LoVo (cell line): ENCODE measurements around the gene CNST.
"Not testable (repeated sequence)": the region's sequence is repeated elsewhere in the genome, so short reads cannot be mapped to it uniquely, and the experiment has no call there.

Experiments used
- DNase-seq: peaks from one replicate; pipeline ENCODE4 v3.0.0-alpha.2; 2016; ENCODE audit warnings: low spot score

CNST gene

GRCh38 chr1:246624091-246624490, 57.8 kb downstream of the CNST start:
- no peak for DNase-seq

DNA sequence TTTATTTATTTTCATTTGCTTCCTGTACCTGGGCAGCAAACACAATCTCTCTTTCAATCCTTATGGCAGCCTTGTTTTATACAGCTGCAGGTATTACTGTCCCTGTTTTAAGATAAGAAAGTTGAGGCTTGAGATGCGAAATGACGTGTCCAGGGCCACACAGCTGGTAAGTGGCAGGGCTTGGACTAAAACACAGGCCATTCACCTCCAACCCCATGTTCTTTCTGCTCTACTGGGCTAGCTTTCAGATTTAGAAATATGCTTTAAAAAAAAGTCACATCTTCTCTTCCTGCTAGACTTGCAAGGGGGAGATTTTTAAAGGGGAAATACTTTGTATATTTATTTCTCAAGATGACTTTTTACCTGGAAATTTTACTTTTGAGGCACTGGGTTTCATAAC, 62.8 kb downstream of the CNST start:
- DNase-seq = no peak

DNA sequence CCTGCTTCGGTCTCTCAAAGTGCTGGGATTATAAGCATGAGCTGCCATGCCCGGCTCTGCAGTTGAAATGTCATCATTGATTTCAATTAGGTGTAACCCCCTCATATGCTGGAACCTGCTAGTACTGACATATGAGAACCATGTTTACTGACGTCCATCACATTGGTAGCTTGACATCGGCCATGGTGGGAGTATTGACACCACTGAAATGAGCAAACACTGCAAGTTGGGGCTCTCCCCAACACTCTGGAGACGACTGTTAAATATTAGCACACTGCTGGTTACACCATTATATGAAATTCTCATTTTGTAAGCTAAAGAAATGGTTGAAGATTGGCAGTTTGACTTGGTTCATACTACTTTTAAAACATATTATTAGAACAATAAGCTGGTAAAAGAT, 63.7 kb downstream of the CNST start:
- DNase-seq = no peak

DNA sequence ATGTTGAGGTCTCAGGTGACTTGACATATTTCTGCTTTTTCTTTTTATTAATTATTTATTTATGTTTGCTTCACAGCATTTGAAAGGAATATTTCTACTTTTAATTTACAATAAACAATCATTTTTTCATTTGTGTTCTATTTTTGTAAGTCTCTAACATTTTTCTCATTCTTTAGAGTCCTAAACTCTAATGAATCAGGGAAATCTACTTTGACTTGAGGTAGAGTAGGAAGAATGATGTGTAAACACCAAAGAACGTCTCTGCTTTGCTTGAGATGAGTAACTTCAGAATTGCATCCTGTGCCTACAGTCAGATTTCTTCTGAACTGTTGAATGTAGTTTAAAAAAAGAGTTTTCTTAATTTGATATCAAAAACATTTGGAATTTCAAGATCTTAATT, 65.2 kb downstream of the CNST start:
- DNase-seq = no peak

DNA sequence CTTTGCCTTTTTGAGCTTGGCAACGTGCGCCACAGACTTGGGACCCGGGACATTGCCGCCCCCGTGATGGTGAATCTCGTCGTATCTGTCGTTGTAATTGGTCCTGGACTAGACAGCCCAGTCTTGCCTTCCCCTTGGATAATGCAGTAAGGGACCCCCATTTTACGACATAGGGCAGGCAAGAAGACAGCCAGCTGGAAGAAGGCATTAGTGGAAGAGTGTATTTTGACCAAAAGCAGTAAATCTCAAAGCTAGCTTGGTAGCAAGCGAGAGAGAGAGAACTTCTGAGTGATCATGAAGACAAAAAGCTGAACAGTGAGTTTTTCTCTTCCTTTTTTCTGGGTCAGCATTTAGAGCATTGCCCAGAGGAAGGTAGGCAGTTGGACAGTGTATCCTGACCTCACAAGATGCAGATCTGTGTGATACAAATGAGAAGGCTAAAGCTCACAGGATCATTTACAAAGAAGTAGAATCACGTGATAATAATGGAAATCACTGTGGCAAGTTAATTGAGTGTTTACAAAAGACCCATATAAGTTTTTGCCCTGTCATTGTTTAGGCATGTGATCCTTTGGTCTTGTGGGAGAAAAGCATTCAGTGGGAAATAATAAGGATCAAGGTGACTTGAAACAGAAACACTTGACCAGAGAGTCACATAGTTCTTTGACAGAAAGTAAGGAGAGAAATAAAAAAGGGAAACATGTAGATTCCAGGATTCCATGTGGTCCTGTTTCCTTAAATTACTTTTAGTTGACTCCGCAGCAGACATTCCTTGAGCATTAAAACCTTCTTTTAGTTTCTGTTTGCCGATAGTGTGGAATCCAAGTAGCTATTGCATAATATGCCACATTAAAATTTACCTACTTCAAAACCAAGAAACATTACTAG, 66.3 kb downstream of the CNST start:
- DNase-seq = peak; percentile 48

GRCh38 chr1:246634659-246635058, 68.4 kb downstream of the CNST start:
- not testable (repeated sequence) for DNase-seq

- no peak for DNase-seq
Measured at GRCh38 chr1:246638941-246639655, 72.8 kb downstream of the CNST start.

DNA sequence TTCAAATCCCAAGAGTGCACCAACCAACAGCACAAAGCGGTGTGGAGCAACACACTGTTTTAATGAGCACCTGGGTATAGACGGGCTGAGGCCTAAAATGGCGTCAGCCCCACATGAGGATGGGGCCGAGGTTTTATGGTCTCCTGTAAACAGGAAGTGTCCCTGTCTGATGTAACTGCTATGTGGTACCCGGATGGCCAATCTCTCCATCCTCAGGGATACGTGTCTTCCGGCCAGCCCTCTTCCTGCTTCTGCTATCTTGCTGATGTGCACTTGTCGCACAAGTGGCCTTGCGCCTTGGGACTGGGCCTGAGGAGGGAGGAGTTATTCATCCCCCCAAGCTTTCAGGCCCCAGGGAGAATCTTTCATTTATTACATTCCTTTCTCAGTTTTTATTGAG, 73.5 kb downstream of the CNST start:
- DNase-seq = no peak

- no peak for DNase-seq
Measured at GRCh38 chr1:246640747-246641146, 74.5 kb downstream of the CNST start.

GRCh38 chr1:246641394-246641793, 75.1 kb downstream of the CNST start:
- DNase-seq = no peak

DNA sequence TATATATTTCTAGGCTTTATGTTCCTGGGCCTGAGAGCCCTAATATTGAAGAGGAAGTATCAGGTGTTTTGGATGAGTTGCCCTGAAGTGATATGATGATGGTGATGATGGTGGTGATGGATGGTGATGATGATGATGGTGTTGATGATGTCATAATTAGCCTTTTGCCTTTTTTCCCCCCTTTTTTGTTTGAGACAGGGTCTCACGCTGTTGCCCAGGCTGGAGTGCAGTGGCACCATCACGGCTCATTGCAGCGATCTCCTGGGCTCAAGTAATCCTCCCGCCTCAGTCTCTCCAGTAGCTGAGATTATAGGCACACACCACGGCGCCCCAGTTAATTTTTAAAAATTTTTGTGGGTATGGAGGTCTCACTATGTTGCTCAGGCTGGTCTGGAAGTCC, 76.5 kb downstream of the CNST start:
- DNase-seq = no peak

DNA sequence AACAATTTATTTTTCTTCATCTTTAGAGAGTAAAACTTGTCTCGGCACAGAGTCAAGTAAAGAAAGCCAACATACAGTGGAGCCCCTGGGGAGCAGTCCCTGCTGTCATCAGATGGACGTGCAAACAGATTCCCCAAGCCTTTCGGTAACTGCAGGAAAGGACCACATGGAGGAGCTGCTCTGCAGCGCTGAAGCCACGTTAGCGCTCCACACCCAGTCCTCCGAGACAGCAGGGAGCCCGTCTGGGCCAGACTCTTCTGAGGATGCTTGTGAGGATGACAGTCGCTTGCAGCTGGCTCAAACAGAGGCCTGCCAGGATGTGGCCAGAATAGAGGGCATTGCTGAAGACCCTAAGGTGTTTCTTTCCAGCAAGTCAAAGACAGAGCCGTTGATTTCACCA, 80.9 kb downstream of the CNST start:
- no peak for DNase-seq

- DNase-seq = no peak
Measured at GRCh38 chr1:246647513-246647912, 81.3 kb downstream of the CNST start.

DNA sequence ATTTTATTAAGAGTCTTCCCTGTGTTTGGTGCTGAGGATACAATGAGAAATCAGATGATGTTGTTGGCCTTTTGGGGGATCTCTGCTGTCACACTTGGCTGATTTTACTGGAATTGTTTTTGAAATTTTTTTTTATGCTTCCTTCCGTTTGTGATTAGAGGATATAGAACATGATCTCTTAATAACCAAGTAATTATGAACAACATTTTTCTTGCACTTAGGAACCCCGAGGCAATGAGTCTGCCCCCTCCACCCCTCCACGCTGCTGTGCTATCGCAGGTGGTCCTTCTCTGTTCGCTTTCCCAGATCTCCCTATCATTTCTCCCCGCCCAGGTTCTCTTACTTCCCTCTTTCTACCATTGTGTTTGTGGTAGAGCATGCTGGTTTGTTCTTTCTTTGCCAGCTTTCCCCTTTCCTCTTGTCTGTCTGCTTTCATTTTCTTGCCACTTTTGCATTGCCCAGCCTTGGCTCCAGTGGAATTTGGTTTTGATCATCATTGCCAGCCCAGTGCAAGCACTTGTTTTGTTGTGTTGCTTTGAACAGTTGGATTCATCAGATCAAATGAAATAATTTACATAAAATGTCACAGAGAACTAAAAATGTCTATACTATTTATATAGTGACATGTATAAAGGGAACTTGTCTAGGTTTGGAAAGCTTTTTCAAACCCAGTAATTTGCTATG, 84.9 kb downstream of the CNST start:
- no peak for DNase-seq

- no peak for DNase-seq
Measured at GRCh38 chr1:246658567-246658966, 92.3 kb downstream of the CNST start.

- DNase-seq = no peak
Measured at GRCh38 chr1:246659594-246660140, 93.4 kb downstream of the CNST start.

GRCh38 chr1:246661451-246661850, 95.2 kb downstream of the CNST start:
- no peak for DNase-seq

GRCh38 chr1:246667773-246668172, 101.5 kb downstream of the CNST start:
- no peak for DNase-seq

DNA sequence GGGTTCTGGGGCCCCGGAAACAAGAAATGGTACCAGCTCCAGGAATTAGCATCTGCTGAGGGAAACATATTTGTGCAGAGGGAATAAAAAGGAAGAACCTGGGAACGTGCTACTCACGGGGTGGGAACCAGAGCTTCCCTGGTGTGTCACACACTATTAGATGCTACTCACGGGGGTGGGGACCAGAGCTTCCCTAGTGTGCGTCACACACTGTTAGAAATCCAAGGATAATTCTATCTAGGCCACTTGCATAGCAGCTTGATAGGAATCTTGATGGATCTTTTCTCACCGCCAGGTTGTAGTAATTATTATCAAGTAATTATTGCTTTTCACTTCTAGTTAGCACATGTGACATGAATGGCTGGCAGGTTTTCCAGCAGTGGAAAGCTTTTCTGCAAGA, 103.4 kb downstream of the CNST start:
- DNase-seq = no peak

DNA sequence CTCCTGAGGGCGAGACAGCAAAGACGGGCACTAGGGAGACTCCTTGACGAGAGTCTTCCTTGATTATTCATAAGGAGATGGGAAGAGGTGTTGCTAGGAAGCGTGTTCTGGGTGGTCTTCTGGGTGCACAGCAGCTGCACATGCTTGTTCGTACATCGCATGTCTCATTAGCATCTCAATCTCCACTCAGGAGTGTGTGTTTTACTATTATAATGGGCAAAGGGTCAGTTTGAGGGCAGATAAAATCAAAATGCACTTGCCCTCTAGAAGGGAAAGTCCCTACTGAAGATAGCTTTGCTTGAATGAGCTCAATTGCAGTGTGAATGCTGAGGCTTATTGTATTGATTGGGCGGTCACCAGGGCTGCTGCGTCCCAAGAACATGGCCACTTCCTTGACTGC, 107.8 kb downstream of the CNST start:
- DNase-seq = no peak

GRCh38 chr1:246677842-246678241, 111.6 kb downstream of the CNST start:
- DNase-seq = peak; percentile 63
